Measurements from ENCODE around the gene GON7.
"Not testable (repeated sequence)": the region's sequence is repeated elsewhere in the genome, so short reads cannot be mapped to it uniquely, and the experiment has no call there.

The GON7 gene, protein sequence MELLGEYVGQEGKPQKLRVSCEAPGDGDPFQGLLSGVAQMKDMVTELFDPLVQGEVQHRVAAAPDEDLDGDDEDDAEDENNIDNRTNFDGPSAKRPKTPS

DNA sequence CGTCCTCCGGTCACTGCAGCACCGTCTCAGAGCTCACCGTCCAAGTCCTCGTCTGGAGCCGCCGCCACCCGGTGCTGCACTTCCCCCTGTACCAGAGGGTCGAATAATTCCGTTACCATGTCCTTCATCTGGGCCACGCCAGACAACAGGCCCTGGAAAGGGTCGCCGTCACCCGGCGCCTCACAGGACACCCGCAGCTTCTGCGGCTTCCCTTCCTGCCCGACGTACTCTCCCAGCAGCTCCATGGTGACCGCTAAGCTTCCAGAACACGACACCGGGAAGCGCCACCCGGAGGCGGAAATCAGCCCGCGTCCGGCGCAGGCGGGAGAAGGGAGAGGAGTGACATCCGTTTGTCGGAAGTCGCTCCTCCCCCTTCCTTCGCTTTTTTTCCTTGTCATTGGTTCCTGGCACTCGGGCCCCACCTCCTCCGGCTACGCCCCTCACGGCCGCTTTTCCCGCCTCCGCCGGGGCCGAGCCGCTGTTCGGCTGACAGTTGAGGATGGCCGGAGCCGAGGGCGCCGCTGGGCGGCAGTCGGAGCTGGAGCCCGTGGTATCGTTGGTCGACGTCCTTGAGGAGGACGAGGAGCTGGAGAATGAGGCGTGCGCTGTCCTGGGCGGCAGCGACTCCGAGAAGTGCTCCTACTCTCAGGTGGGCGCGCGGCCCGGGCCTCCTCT lies at the start of gene GON7, which contains the start of gene UBR7:
GON7 (minus strand) TSS at position 273 of the 675 bp plus-strand sequence; CDS start at position 245, 28 bp downstream.
UBR7 (plus strand) TSS at position 464 of the 675 bp plus-strand sequence; CDS start at position 500, 36 bp downstream.
- peak; percentile 49 to 97 (median 92) for DNase-seq

DNA sequence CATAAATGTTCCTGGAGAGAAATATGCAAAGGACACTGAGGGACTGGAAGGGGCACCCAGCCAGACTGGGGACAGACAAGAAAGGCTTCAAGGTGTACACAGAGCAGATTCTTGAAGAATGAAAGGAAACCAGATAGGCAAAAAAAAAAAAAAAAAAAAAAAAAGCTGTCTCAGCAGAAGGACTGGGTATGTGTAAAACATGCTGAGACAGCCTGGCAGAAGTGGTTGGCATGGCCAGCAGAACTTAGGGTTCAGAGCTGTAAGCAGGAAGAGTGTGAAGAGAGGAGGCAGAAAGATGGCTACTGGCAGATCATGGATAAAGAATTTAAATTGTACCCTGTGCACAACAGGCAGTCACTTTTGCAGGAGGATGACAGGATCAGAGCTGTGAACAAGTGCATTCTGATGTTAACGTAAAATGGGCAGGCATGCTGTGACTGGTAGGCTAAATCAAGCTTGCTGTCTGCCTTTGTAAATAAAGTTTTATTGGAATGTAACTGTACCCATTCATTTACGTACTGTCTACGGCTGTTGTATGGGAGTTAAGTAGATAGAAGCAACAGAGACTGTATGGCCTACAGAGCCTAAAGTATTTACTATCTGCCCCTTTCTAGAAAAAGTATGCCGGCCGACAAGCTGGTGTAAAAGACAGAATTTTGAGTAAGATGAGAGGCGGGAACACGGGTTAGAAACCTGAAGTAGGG lies 42.4 kb upstream of the GON7 start:
- DNase-seq = peak in 1 of 51 donors; percentile 6

DNA sequence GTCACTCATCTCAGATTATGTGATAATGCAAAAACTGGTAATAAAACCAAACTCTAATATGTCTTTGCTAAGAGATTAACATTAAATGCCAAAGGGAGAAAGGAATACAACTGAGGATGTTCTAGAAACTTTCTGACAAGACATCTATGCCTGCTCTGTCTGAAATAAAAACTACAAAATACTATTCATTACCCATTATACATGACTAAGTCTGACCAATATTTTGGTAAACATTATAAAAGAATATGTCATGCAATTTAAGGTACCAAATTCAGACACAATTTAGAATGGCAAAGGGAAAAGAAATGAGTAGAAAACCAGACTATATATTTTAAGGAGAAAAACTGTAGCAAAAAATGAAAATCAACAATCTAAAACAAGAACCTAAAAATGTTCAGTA lies 39.7 kb upstream of the GON7 start:
- DNase-seq = no peak

DNA sequence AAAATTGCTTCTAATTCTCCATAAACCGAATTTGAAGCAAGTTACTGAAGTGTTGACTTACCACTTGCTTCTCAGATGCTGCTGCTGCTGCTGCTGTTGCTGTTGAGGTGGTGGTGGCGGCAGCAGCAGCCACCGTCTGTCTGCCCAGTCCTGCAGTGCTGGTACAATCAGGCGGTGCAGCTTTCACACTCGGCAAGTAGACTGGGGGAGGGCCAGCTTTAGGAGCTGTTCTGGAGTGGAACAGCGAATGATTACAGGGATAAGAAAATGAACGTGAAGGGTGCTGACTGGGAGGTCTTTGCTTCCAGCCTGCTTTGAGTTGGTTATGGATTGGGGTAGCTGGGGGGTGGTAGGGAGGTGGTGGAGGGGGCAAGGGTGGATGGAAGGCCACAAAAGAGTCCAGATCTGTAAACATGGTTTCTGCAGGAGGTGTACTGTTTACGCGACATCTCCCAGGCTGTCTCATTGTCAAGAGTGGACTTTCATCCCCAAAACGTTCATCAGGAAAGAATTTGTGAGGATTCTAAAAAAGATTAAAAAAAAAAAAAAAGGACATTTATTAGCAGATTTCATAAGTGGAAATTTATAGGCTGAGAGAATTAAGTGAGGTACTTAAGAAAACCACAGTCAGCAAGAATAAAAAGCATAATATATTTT lies 39.0 kb upstream of the GON7 start:
- DNase-seq = no peak

DNA sequence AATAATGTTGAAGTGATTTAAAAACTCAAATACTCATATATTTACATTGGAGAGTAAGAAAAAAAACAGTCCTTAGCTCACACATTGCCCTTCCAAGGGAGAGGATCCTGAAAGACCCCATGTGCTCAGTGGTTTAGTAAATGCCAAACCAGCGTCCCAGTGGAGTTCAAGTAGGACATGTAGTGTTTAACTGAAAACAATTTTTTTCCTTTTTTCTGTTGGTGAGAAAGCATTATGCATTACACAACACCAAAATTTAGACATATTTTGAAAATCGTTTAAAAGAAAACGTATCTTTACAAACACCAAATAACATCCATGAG lies 33.8 kb upstream of the GON7 start:
- DNase-seq = no peak

DNA sequence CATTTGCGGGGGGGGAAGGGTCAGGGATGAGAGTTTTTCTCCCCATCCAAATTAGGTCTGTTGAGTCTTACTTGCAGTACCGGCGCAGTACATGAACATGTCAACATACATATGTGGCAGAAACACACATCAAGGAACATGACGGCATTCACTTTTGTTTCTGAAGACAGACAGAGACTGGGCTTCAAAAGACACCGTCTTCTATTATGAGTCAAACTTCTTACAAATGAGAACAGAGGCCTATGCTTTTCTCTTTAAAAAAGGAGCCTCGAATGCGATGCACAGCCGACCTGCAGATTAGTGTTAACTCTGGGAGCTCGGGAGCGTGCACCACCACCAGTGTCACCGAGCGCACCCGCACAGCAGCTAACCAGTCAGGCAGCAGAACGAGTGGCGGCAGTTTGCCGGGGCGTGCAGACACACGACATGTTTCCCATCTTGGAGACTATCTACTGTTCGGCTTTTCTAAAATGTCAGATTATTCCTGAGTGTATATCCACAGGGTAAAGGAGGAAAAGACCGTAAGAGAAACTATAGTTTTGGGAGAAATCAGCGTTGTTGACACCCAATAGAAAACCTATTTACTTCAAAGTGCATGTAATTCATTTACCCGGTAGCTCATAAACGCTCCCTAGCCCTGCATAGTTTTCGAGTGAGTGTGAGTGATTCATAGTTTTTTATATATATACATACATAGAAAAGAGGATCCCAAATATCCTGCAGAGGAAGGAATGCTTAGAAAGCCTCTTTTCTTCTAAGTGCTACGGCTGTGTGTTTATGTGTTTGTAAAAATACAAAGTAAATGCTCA lies 33.2 kb upstream of the GON7 start:
- no peak for DNase-seq

- peak in 1 of 51 donors; percentile 41 for DNase-seq
Measured at GRCh38 chr14:93234798-93235197, 27.9 kb upstream of the GON7 start.

DNA sequence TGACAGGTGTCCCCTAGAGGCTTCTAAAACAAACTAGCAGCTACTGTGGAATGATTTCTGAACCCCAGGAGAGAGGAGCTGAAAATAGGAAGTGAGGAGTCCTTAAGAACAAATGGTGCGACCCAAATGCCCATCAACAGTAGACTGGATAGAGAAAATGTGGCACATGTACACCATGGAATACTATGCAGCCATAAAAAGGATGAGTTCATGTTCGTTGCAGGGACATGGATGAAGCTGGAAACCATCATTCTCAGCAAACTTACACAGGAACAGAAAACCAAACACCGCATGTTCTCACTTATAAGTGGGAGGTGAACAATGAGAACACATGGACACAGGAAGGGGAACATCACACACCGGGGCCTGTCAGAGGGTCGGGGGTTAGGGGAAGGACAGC lies 26.2 kb upstream of the GON7 start:
- not testable (repeated sequence) for DNase-seq

- no peak for DNase-seq
Measured at GRCh38 chr14:93232159-93232558, 25.3 kb upstream of the GON7 start.

- peak in 37 of 51 donors; percentile 5 to 67 (median 35) for DNase-seq
Measured at GRCh38 chr14:93231129-93231979, 24.5 kb upstream of the GON7 start.

GRCh38 chr14:93230539-93230938 lies 23.7 kb upstream of the GON7 start:
- DNase-seq = no peak

DNA sequence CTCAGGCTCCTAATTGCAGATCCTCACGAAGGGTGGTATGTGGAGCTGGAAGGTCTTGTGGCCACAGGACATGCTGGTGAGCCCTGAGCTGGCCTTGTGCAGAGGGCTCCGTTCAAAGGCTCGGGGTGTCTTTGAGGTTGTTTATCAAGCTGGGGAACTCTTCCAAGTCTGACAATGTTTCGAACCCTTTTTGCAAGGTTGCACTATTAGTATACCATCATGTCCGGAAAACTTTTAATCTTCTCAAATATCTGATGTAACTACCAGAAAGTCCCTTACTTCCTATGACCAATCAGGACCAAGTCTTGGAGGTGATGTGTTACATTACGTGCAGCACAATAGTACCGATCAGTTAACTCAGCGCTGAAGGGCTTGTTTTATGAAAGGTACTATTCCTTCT lies 21.7 kb upstream of the GON7 start:
- DNase-seq = no peak

DNA sequence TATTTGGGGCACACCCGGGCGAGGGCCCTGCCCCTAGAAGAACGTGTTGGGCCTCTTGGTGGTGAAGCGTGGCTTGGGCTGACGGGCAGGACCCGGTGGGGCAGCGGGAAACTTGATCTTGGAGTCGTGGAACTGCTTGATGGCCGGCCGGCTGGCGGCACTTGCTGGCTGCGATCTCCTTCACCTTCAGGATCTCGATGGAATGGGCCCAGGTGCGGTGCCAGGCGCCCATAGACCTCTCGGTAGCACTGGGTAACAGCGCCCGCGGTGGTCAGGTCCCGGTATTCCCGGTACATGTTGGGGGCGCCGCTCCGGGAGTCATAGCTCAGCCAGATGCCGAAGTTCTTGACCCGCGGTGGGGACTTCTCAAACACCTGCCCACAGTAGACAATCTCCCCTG lies 16.7 kb upstream of the GON7 start:
- DNase-seq = no peak

- DNase-seq = no peak
Measured at GRCh38 chr14:93220509-93220908, 13.6 kb upstream of the GON7 start.

- DNase-seq = peak in 3 of 51 donors; percentile 3 to 17 (median 4)
Measured at GRCh38 chr14:93219103-93219726, 12.3 kb upstream of the GON7 start.

- DNase-seq = no peak
Measured at GRCh38 chr14:93214598-93214997, 7.7 kb upstream of the GON7 start.

DNA sequence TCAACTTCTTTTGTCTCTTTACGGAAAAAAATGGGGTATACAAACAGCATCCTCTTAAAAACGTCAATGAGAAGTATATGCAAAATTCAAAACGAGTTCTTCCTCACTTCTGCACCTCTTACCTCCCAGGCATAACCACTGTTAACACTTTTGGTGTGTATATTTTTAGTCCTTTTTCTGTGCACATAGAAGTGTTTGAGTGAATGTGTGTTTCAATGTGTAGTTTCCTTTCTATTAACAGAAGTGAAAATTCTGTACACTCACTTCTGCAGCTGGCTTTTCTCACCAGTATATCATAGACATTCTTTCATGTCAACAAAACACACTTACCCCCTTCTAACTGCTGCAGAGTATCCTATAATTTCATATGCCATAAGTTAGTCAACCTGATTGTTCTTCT lies 5.6 kb upstream of the GON7 start:
- no peak for DNase-seq

GRCh38 chr14:93207468-93208308 lies 823 bp upstream of the GON7 start:
- peak in 39 of 51 donors; percentile 15 to 80 (median 61) for DNase-seq

DNA sequence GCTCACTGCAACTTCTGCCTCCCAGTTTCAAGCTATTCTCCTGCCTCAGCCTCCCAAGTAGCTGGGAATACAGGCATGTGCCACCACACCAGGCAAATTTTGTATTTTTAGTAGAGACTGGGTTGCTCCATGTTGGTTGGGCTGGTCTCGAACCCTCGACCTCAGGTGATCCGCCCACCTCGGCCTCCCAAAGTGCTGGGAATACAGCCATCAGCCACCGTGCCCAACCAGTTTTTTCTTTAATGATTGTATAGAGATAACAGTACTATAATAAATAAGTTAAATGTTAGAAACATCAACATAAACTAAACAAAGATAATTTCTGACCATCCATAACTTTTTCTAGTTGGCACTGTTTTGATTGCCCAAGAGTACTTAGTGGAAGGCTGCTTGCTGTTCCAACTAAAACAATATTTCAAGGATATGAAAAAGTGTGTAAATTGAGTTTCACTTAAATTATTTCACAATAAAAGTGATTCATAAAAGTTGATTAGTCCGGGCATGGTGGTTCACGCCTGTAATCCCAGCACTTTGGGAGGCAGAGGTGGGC lies 5.6 kb downstream of the GON7 start:
- no peak for DNase-seq
